Type B pancreatic cell (in vitro differentiated cells): ENCODE data around the gene DLGAP5. TPM values are rescaled to one million over a fixed set of nuclear protein-coding genes. Genes with fewer than 3 reads are reported as not detected.
A peak's percentile ranks its signal among the peaks of the same experiment; 100 is the strongest.

Experiments
- DNase-seq: peaks from one replicate; pipeline ENCODE4 v3.0.0; 2021; ENCODE audit warnings: mixed read lengths; ENCODE audit not compliant: unreplicated experiment; ENCODE audit errors: extremely low spot score
- H3K27ac Mint-ChIP-seq: 2 replicates; pipeline ENCODE4 v1.8.0; 2021; ENCODE audit warnings: mild to moderate bottlenecking, mixed read lengths
- H3K27me3 Mint-ChIP-seq: 2 replicates; pipeline ENCODE4 v1.8.0; 2021; ENCODE audit warnings: mixed read lengths
- H3K36me3 Mint-ChIP-seq: 2 replicates; pipeline ENCODE4 v1.8.0; 2021; ENCODE audit warnings: mixed read lengths
- H3K4me1 Mint-ChIP-seq: one replicate; pipeline ENCODE4 v1.8.0; 2021; ENCODE audit warnings: mixed read lengths; ENCODE audit not compliant: unreplicated experiment
- H3K4me3 Mint-ChIP-seq: 2 replicates; pipeline ENCODE4 v1.8.0; 2021; ENCODE audit warnings: mild to moderate bottlenecking, mixed read lengths
- H3K9me3 Mint-ChIP-seq: 2 replicates; pipeline ENCODE4 v1.8.0; 2021; ENCODE audit warnings: mixed read lengths
- total RNA-seq: library from RNA; stranded (reverse); gene quantifications from 2 replicates; pipeline ENCODE4 v1.2.1, GENCODE V29; 2021; ENCODE audit warnings: low replicate concordance
- TF ChIP-seq, protein P1 (sequence below): fragments of 200-600 bp; sonication (generic); conservative IDR thresholded peaks from 2 replicates; pipeline ENCODE4 v1.5.0; 2021; ENCODE audit warnings: antibody characterized with exemption, mild to moderate bottlenecking

The DLGAP5 gene
- total RNA-seq, 1 donor from 2014 or later: 58.8 TPM

DNA sequence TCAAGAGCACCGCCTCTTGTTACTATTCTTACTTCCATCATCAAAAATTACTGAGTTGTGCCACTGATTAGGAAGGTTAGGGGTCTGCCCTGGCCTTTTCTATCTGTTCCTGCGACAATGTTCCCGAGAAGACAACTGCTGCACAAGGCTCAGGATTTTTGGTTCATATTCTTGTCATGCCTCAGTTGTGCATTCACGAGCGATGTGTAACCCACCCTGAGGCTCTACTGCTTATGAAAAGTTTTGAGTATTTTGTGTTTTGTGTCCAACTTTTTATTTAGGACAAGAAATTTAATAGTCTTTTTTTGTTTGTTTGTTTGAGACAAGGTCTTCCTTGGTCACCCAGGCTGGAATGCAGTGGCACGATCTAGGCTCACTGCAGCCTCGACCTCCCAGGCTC, 85.4 kb downstream of the DLGAP5 start:
- H3K36me3 Mint-ChIP-seq: peaks cover 10% of the 10 kb centered on the region
- peak overlapping the region; percentile 61 for H3K27ac Mint-ChIP-seq
- peaks cover 14% of the 10 kb centered on the region for H3K9me3 Mint-ChIP-seq
- no peak for DNase-seq
- H3K4me1 Mint-ChIP-seq: peaks cover 35% of the 10 kb centered on the region
- TF ChIP-seq, protein P1, sequence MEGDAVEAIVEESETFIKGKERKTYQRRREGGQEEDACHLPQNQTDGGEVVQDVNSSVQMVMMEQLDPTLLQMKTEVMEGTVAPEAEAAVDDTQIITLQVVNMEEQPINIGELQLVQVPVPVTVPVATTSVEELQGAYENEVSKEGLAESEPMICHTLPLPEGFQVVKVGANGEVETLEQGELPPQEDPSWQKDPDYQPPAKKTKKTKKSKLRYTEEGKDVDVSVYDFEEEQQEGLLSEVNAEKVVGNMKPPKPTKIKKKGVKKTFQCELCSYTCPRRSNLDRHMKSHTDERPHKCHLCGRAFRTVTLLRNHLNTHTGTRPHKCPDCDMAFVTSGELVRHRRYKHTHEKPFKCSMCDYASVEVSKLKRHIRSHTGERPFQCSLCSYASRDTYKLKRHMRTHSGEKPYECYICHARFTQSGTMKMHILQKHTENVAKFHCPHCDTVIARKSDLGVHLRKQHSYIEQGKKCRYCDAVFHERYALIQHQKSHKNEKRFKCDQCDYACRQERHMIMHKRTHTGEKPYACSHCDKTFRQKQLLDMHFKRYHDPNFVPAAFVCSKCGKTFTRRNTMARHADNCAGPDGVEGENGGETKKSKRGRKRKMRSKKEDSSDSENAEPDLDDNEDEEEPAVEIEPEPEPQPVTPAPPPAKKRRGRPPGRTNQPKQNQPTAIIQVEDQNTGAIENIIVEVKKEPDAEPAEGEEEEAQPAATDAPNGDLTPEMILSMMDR: no peak
- no peaks in the 10 kb centered on the region for H3K27me3 Mint-ChIP-seq
- no peak overlapping the region for H3K4me3 Mint-ChIP-seq

- H3K4me1 Mint-ChIP-seq: peaks cover 42% of the 10 kb centered on the region
- H3K27me3 Mint-ChIP-seq: no peaks in the 10 kb centered on the region
- H3K27ac Mint-ChIP-seq: peak overlapping the region; percentile 100
- DNase-seq: no peak
- peaks cover 14% of the 10 kb centered on the region for H3K9me3 Mint-ChIP-seq
- peaks cover 10% of the 10 kb centered on the region for H3K36me3 Mint-ChIP-seq
- TF ChIP-seq, protein P1: no peak
- H3K4me3 Mint-ChIP-seq: peak overlapping the region; percentile 86
Observed at GRCh38 chr14:55103971-55104954, 87.1 kb downstream of the DLGAP5 start.

GRCh38 chr14:55103005-55103640, 88.3 kb downstream of the DLGAP5 start:
- TF ChIP-seq, protein P1: no peak
- Mint-ChIP-seq H3K9me3 (peaks cover 14% of the 10 kb centered on the region), H3K36me3 (peaks cover 10% of the 10 kb centered on the region), H3K27me3 (no peaks in the 10 kb centered on the region), H3K4me3 (peak overlapping the region; percentile 86), H3K27ac (peak overlapping the region; percentile 100), H3K4me1 (peaks cover 42% of the 10 kb centered on the region)
- peak; percentile 77 for DNase-seq

GRCh38 chr14:55102141-55102621, 89.2 kb downstream of the DLGAP5 start:
- peaks cover 10% of the 10 kb centered on the region for H3K9me3 Mint-ChIP-seq
- peaks cover 7% of the 10 kb centered on the region for H3K36me3 Mint-ChIP-seq
- H3K4me1 Mint-ChIP-seq: peaks cover 42% of the 10 kb centered on the region
- peak overlapping the region; percentile 86 for H3K4me3 Mint-ChIP-seq
- no peak for DNase-seq
- no peaks in the 10 kb centered on the region for H3K27me3 Mint-ChIP-seq
- H3K27ac Mint-ChIP-seq: peak overlapping the region; percentile 100
- TF ChIP-seq, protein P1: no peak

GRCh38 chr14:55101698-55102097, 89.7 kb downstream of the DLGAP5 start:
- TF ChIP-seq, protein P1: no peak
- peaks cover 43% of the 10 kb centered on the region for H3K4me1 Mint-ChIP-seq
- peaks cover 10% of the 10 kb centered on the region for H3K9me3 Mint-ChIP-seq
- peak overlapping the region; percentile 100 for H3K27ac Mint-ChIP-seq
- no peaks in the 10 kb centered on the region for H3K27me3 Mint-ChIP-seq
- H3K4me3 Mint-ChIP-seq: peak overlapping the region; percentile 86
- peaks cover 7% of the 10 kb centered on the region for H3K36me3 Mint-ChIP-seq
- no peak for DNase-seq
